Stimulated activated CD4-positive, alpha-beta T cell treated with anti-CD3 and anti-CD28 coated beads, Interleukin-15, amount 100 ng/mL, for 1 hour (primary cell): ENCODE data around the gene AP1M1.

Experiments
- DNase-seq, 2 donors: peaks; one replicate each; pipeline ENCODE4 v3.0.0-alpha.2; 2020; ENCODE audit warnings: low read depth in 1 of 2, low spot score in 1 of 2

Gene AP1M1

GRCh38 chr19:16207490-16208025 lies 9.8 kb downstream of the AP1M1 start:
- no peak for DNase-seq

- no peak for DNase-seq
Observed at GRCh38 chr19:16208064-16208759, 10.5 kb downstream of the AP1M1 start.

GRCh38 chr19:16208847-16209665 lies 11.3 kb downstream of the AP1M1 start:
- DNase-seq: no peak

- DNase-seq: no peak
Observed at GRCh38 chr19:16210168-16210567, 12.5 kb downstream of the AP1M1 start.

- DNase-seq: no peak
Observed at GRCh38 chr19:16213076-16213475, 15.4 kb downstream of the AP1M1 start.

GRCh38 chr19:16216744-16217670 lies 19.3 kb downstream of the AP1M1 start:
- DNase-seq: no peak

GRCh38 chr19:16217716-16218451 lies 20.2 kb downstream of the AP1M1 start:
- no peak for DNase-seq

- no peak for DNase-seq
Observed at GRCh38 chr19:16218851-16219250, 21.1 kb downstream of the AP1M1 start.

- no peak for DNase-seq
Observed at GRCh38 chr19:16222806-16223205, 25.1 kb downstream of the AP1M1 start.

GRCh38 chr19:16223746-16224145 lies 26.0 kb downstream of the AP1M1 start:
- DNase-seq: no peak

- no peak for DNase-seq
Observed at GRCh38 chr19:16224293-16225045, 26.8 kb downstream of the AP1M1 start.

GRCh38 chr19:16225279-16226183 lies 27.8 kb downstream of the AP1M1 start:
- DNase-seq: no peak

- DNase-seq: no peak
Observed at GRCh38 chr19:16226184-16226591, 28.5 kb downstream of the AP1M1 start.

- DNase-seq: no peak
Observed at GRCh38 chr19:16226878-16227836, 29.4 kb downstream of the AP1M1 start.

GRCh38 chr19:16227837-16228636 lies 30.3 kb downstream of the AP1M1 start:
- DNase-seq: no peak

- no peak for DNase-seq
Observed at GRCh38 chr19:16228637-16229321, 31.1 kb downstream of the AP1M1 start.
